ENCODE data around the gene KLHL17.
"Not testable (repeated sequence)": the region's sequence is repeated elsewhere in the genome, so short reads cannot be mapped to it uniquely, and the experiment has no call there.

DNA sequence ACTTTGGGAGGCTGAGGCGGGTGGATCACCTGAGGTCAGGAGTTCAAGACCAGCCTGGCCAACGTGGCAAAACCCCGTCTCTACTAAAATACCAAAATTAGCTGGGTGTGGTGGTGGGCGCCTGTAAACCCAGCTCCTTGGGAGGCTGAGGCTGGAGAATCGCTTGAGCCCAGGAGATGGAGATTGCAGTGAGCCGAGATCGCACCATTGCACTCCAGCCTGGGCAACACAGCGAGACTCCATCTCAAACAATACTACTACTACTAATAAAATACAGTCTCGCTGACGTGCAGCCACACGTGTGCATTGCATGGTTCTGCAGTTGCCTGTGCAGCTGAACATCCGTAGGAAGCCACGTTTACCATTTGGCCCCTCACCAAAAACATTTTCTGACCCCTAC lies 13.6 kb upstream of the KLHL17 start:
- not testable (repeated sequence) for TF ChIP-seq CTCF (IDR thresholded peaks at IDR 0.05; ENCODE audit: low read depth, low read length, missing input control); RXRA (IDR thresholded peaks at IDR 0.05); RAD21 (IDR thresholded peaks at IDR 0.05); SP1 (IDR thresholded peaks at IDR 0.05); MAX (IDR thresholded peaks at IDR 0.05); REST (IDR thresholded peaks at IDR 0.05); JUND (IDR thresholded peaks at IDR 0.05); TAF1 (conservative IDR thresholded peaks at IDR 0.05); GABPA (IDR thresholded peaks at IDR 0.05 in 1 of 2, conservative IDR thresholded peaks at IDR 0.05 in 1 of 2)
